Measurements from ENCODE around the gene OR9Q1. TPM values are rescaled to one million over a fixed set of nuclear protein-coding genes. Genes with fewer than 3 reads are reported as not detected.

Gene OR9Q1
- total and polyA plus RNA-seq, 2 of the 8 experiments (the other 6 are each of a cell fraction or from before 2014, with no cell fraction given) = not detected

GRCh38 chr11:58028687-58029411 is 5.2 kb downstream of the OR9Q1 start:
- Histone ChIP-seq H2BK20ac (ENCODE audit: low read length) (no peak overlapping the region), H3K79me2 (ENCODE audit: control insufficient read depth in 1 of 2, insufficient read depth in 2 of 2, low read length in 2 of 2) (no peaks in the 10 kb centered on the region), H3K9ac (replicated peaks in 1 of 4; ENCODE audit: extremely low read depth in 1 of 4, low read depth in 3 of 4, low read length in 3 of 4) (no peak overlapping the region), H3K4me3 (ENCODE audit: extremely low read depth in 1 of 4, insufficient read depth in 2 of 4, low read depth in 3 of 4, low read length in 4 of 4) (no peak overlapping the region), H3K23ac (ENCODE audit: insufficient read length) (no peak overlapping the region), H3K27me3 (replicated peaks in 1 of 4; ENCODE audit: control insufficient read depth in 3 of 4, extremely low read depth in 1 of 4, insufficient read depth in 3 of 4, low read length in 3 of 4) (no peaks in the 10 kb centered on the region), H3K36me3 (ENCODE audit: control insufficient read depth in 2 of 4, insufficient read depth in 4 of 4, low read length in 3 of 4) (no peaks in the 10 kb centered on the region), H3K23me2 (ENCODE audit: low read depth, low read length) (0 out of 2 replicates have a peak, but pooled peaks cover 2% of the 10 kb centered on the region), H3K79me1 (ENCODE audit: low read depth, low read length) (no peaks in the 10 kb centered on the region), H2BK15ac (ENCODE audit: low read length) (no peak overlapping the region), H2AFZ (ENCODE audit: low read length) (no peak overlapping the region), H3K9me3 (ENCODE audit: insufficient read depth in 2 of 2, low read depth in 1 of 2, low read length in 1 of 2) (no peaks in the 10 kb centered on the region), H3K4me1 (replicated peaks in 1 of 4; ENCODE audit: control insufficient read depth in 3 of 4, insufficient read depth in 4 of 4, low read length in 3 of 4) (no peaks in the 10 kb centered on the region), H4K8ac (ENCODE audit: extremely low read depth, insufficient read depth, low read length) (no peak overlapping the region; the same call in 1 of the 2 replicates), H4K20me1 (replicated peaks in 1 of 2; ENCODE audit: control insufficient read depth in 1 of 2, insufficient read depth in 2 of 2, low read length in 2 of 2) (no peaks in the 10 kb centered on the region), H3K4me2 (ENCODE audit: insufficient read depth in 1 of 2, low read depth in 2 of 2, low read length in 2 of 2) (no peak overlapping the region), H3K4ac (replicated peaks; ENCODE audit: insufficient read length, low read depth, low read length) (no peak overlapping the region), H2BK12ac (ENCODE audit: low read depth, low read length) (no peak overlapping the region), H3K56ac (replicated peaks; ENCODE audit: insufficient read length, low read depth, low read length) (no peak overlapping the region), H2AK5ac (ENCODE audit: low read depth, low read length) (no peak overlapping the region), H2BK5ac (ENCODE audit: low read depth, low read length) (no peak overlapping the region), H2BK120ac (replicated peaks; ENCODE audit: low read depth, low read length) (no peak overlapping the region), H3K27ac (ENCODE audit: low read depth, low read length) (no peak overlapping the region), H3K14ac (ENCODE audit: insufficient read length) (no peak overlapping the region), H4K91ac (replicated peaks; ENCODE audit: insufficient read length, low read length) (no peak overlapping the region), H4K5ac (ENCODE audit: insufficient read length, low read depth, low read length) (no peak overlapping the region), H3K18ac (ENCODE audit: extremely low read depth, low read length) (no peak overlapping the region)
- POLR2A ChIA-PET (ENCODE audit: partially characterized antibody) = no interaction called here
- FAIRE-seq (no peak), DNase-seq (ENCODE audit: low read depth in 1 of 2, low spot score in 2 of 2) (no peak)
- CTCF ChIA-PET (ENCODE audit: partially characterized antibody) = no interaction called here
- WGBS, 2 experiments (ENCODE audit: extremely low coverage in 1 of 2, insufficient coverage in 1 of 2, insufficient read length in 1 of 2, insufficient replicate concordance in 2 of 2, low coverage in 1 of 2, low lambda C conversion rate in 2 of 2, missing lambda C conversion rate in 1 of 2) = 91% methylated on average over 6 of the region's 6 CpGs; no CpG with 5 or more reads in 1 of the 2 experiments
- no peak for TF ChIP-seq FOSL1 (IDR thresholded peaks at IDR 0.05; ENCODE audit: insufficient read depth, low read depth, low read length)
- no peak for TF ChIP-seq RBBP5 (IDR thresholded peaks at IDR 0.05; ENCODE audit: borderline replicate concordance, low read depth, low read length)
- TF ChIP-seq MAFK (IDR thresholded peaks at IDR 0.05; ENCODE audit: low read depth, low read length) = no peak
- no peak for TF ChIP-seq ASH2L (IDR thresholded peaks at IDR 0.05; ENCODE audit: low read length)
- no peak for TF ChIP-seq BACH1 (IDR thresholded peaks at IDR 0.05; ENCODE audit: low read length)
- TF ChIP-seq PHF8 (conservative IDR thresholded peaks at IDR 0.05; ENCODE audit: low read depth, low read length) = no peak
- no peak for TF ChIP-seq POU5F1 (IDR thresholded peaks at IDR 0.05; ENCODE audit: low read depth, low read length)
- TF ChIP-seq EZH2 (IDR thresholded peaks at IDR 0.05; ENCODE audit: low read depth, low read length, severe bottlenecking) = no peak
